ENCODE results near the gene DNAJB9. TPM values are rescaled to one million over a fixed set of nuclear protein-coding genes. Genes with fewer than 3 reads are reported as not detected.
"Not testable (repeated sequence)": the region's sequence is repeated elsewhere in the genome, so short reads cannot be mapped to it uniquely, and the experiment has no call there.

DNAJB9 gene
- polyA plus RNA-seq, 1 donor from 2014 or later, result 29.5 TPM

GRCh38 chr7:108548141-108548896 is 21.4 kb upstream of the DNAJB9 start:
- not testable (repeated sequence) for H3K27me3 Mint-ChIP-seq, H3K36me3 Mint-ChIP-seq, H3K9me3 Mint-ChIP-seq
- H3K27ac Mint-ChIP-seq, result peak overlapping the region in 1 of 3 donors; percentile 73
- peaks cover 15 to 23% (median 20%) of the 10 kb centered on the region in 3 donors for H3K4me1 Mint-ChIP-seq
- H3K4me3 Mint-ChIP-seq, result peak overlapping the region in 1 of 4 donors; percentile 34

- Mint-ChIP-seq H3K4me1 (peaks cover 18 to 44% (median 21%) of the 10 kb centered on the region in 3 donors), H3K9me3 (peaks cover 7 to 20% (median 17%) of the 10 kb centered on the region in 3 donors)
These were observed 13.0 kb upstream of the DNAJB9 start for GRCh38 chr7:108556665-108557064.

GRCh38 chr7:108557191-108557590 is 12.5 kb upstream of the DNAJB9 start:
- Mint-ChIP-seq H3K9me3 (peaks cover 7 to 21% (median 17%) of the 10 kb centered on the region in 3 donors), H3K36me3 (peaks cover 9% of the 10 kb centered on the region), H3K4me1 (peaks cover 13 to 39% (median 16%) of the 10 kb centered on the region in 3 donors), H3K27me3 (no peaks in the 10 kb centered on the region), H3K27ac (peak overlapping the region in 1 of 3 donors; percentile 34), H3K4me3 (peak overlapping the region in 2 of 4 donors; percentile 13 to 56)

More at GRCh38 chr7:108556665-108557064, 13.0 kb upstream of the DNAJB9 start:
- not testable (repeated sequence) for H3K27ac Mint-ChIP-seq, H3K27me3 Mint-ChIP-seq, H3K4me3 Mint-ChIP-seq, H3K36me3 Mint-ChIP-seq

- peak overlapping the region in 2 of 4 donors; percentile 13 to 56 for H3K4me3 Mint-ChIP-seq
- no peaks in the 10 kb centered on the region for H3K27me3 Mint-ChIP-seq
- H3K9me3 Mint-ChIP-seq, result peaks cover 7 to 21% (median 17%) of the 10 kb centered on the region in 3 donors
- peaks cover 11% of the 10 kb centered on the region for H3K36me3 Mint-ChIP-seq
- peaks cover 9 to 35% (median 14%) of the 10 kb centered on the region in 3 donors for H3K4me1 Mint-ChIP-seq
- peak overlapping the region in 1 of 3 donors; percentile 34 for H3K27ac Mint-ChIP-seq
These were observed 12.1 kb upstream of the DNAJB9 start for GRCh38 chr7:108557617-108558016.

- Mint-ChIP-seq H3K9me3 (peaks cover 7 to 21% (median 17%) of the 10 kb centered on the region in 3 donors), H3K27me3 (no peaks in the 10 kb centered on the region), H3K4me1 (peaks cover 7 to 29% (median 11%) of the 10 kb centered on the region in 3 donors), H3K4me3 (no peak overlapping the region), H3K36me3 (peaks cover 14% of the 10 kb centered on the region), H3K27ac (peak overlapping the region in 1 of 3 donors; percentile 45)
These were observed 10.4 kb upstream of the DNAJB9 start for GRCh38 chr7:108559253-108559652.

- H3K36me3 Mint-ChIP-seq, result peaks cover 17% of the 10 kb centered on the region
- peaks cover 3 to 24% (median 7%) of the 10 kb centered on the region in 3 donors for H3K4me1 Mint-ChIP-seq
- H3K4me3 Mint-ChIP-seq, result no peak overlapping the region
- no peaks in the 10 kb centered on the region for H3K27me3 Mint-ChIP-seq
- peak overlapping the region in 2 of 3 donors; percentile 22 to 24 for H3K27ac Mint-ChIP-seq
- peaks cover 8 to 19% (median 14%) of the 10 kb centered on the region in 3 donors for H3K9me3 Mint-ChIP-seq
These were observed 8.5 kb upstream of the DNAJB9 start for GRCh38 chr7:108561047-108561619.

- peaks cover 17 to 21% (median 18%) of the 10 kb centered on the region in 3 donors for H3K4me1 Mint-ChIP-seq
- H3K4me3 Mint-ChIP-seq, result no peak overlapping the region
- peaks cover 0 to 4% (median 1%) of the 10 kb centered on the region in 3 donors for H3K9me3 Mint-ChIP-seq
- peaks cover 14% of the 10 kb centered on the region for H3K36me3 Mint-ChIP-seq
- H3K27ac Mint-ChIP-seq, result peak overlapping the region in 1 of 3 donors; percentile 31
- H3K27me3 Mint-ChIP-seq, result no peaks in the 10 kb centered on the region
These were observed 3.7 kb upstream of the DNAJB9 start for GRCh38 chr7:108565987-108566386.

- H3K9me3 Mint-ChIP-seq, result peaks cover 0 to 1% (median 1%) of the 10 kb centered on the region in 3 donors
- H3K27ac Mint-ChIP-seq, result peak overlapping the region; percentile 95 to 100 (median 100)
- H3K36me3 Mint-ChIP-seq, result peaks cover 12% of the 10 kb centered on the region
- peaks cover 27 to 34% (median 27%) of the 10 kb centered on the region in 3 donors for H3K4me1 Mint-ChIP-seq
- H3K27me3 Mint-ChIP-seq, result no peaks in the 10 kb centered on the region
- H3K4me3 Mint-ChIP-seq, result peak overlapping the region; percentile 94 to 100 (median 98)
These were observed 783 bp upstream of the DNAJB9 start for GRCh38 chr7:108568801-108569380.

- Mint-ChIP-seq H3K27me3 (no peaks in the 10 kb centered on the region), H3K9me3 (peaks cover 0 to 1% (median 1%) of the 10 kb centered on the region in 3 donors), H3K36me3 (peaks cover 9% of the 10 kb centered on the region), H3K4me1 (peaks cover 27 to 36% (median 28%) of the 10 kb centered on the region in 3 donors), H3K4me3 (peak overlapping the region; percentile 94 to 100 (median 98)), H3K27ac (peak overlapping the region; percentile 95 to 100 (median 100))
These were observed 577 bp downstream of the DNAJB9 start for GRCh38 chr7:108570146-108570755.

GRCh38 chr7:108572480-108572879 is 2.8 kb downstream of the DNAJB9 start:
- peaks cover 12% of the 10 kb centered on the region for H3K36me3 Mint-ChIP-seq
- H3K27ac Mint-ChIP-seq, result no peak overlapping the region
- H3K4me3 Mint-ChIP-seq, result no peak overlapping the region
- no peaks in the 10 kb centered on the region for H3K27me3 Mint-ChIP-seq
- no peaks in the 10 kb centered on the region for H3K9me3 Mint-ChIP-seq
- peaks cover 24 to 29% (median 26%) of the 10 kb centered on the region in 3 donors for H3K4me1 Mint-ChIP-seq

GRCh38 chr7:108575156-108575555 is 5.5 kb downstream of the DNAJB9 start:
- Mint-ChIP-seq H3K4me1 (peaks cover 17 to 22% (median 18%) of the 10 kb centered on the region in 3 donors), H3K27me3 (no peaks in the 10 kb centered on the region), H3K4me3 (no peak overlapping the region), H3K9me3 (peaks cover 0 to 3% (median 0%) of the 10 kb centered on the region in 3 donors), H3K36me3 (peaks cover 16% of the 10 kb centered on the region), H3K27ac (no peak overlapping the region)

GRCh38 chr7:108576116-108576515 is 6.4 kb downstream of the DNAJB9 start:
- peaks cover 19% of the 10 kb centered on the region for H3K36me3 Mint-ChIP-seq
- H3K4me3 Mint-ChIP-seq, result no peak overlapping the region
- peaks cover 12 to 19% (median 15%) of the 10 kb centered on the region in 3 donors for H3K4me1 Mint-ChIP-seq
- peaks cover 0 to 3% (median 0%) of the 10 kb centered on the region in 3 donors for H3K9me3 Mint-ChIP-seq
- H3K27me3 Mint-ChIP-seq, result no peaks in the 10 kb centered on the region
- no peak overlapping the region for H3K27ac Mint-ChIP-seq

GRCh38 chr7:108578937-108579336 is 9.3 kb downstream of the DNAJB9 start:
- H3K4me3 Mint-ChIP-seq, result no peak overlapping the region
- peaks cover 0 to 3% (median 1%) of the 10 kb centered on the region in 3 donors for H3K9me3 Mint-ChIP-seq
- H3K27me3 Mint-ChIP-seq, result no peaks in the 10 kb centered on the region

GRCh38 chr7:108580298-108580697 is 10.6 kb downstream of the DNAJB9 start:
- Mint-ChIP-seq H3K27me3 (no peaks in the 10 kb centered on the region), H3K4me3 (no peak overlapping the region), H3K4me1 (peaks cover 0 to 4% (median 1%) of the 10 kb centered on the region in 3 donors), H3K27ac (no peak overlapping the region), H3K36me3 (peaks cover 16% of the 10 kb centered on the region), H3K9me3 (peaks cover 0 to 3% (median 1%) of the 10 kb centered on the region in 3 donors)

More at GRCh38 chr7:108578937-108579336, 9.3 kb downstream of the DNAJB9 start:
- Mint-ChIP-seq H3K27ac (no peak overlapping the region), H3K36me3 (peaks cover 16% of the 10 kb centered on the region), H3K4me1 (peaks cover 3 to 4% (median 3%) of the 10 kb centered on the region in 3 donors)
